Measurements from ENCODE around the gene CFAP92. TPM values are rescaled to one million over a fixed set of nuclear protein-coding genes. Genes with fewer than 3 reads are reported as not detected.

Gene CFAP92
- polyA plus RNA-seq, 1 donor from 2014 or later = not detected

- Mint-ChIP-seq H3K4me1 (peaks cover 7 to 14% (median 7%) of the 10 kb centered on the region in 3 donors), H3K27me3 (peaks cover 34% of the 10 kb centered on the region), H3K9me3 (peaks cover 0 to 5% (median 0%) of the 10 kb centered on the region in 3 donors), H3K27ac (no peak overlapping the region), H3K4me3 (no peak overlapping the region), H3K36me3 (peaks cover 2% of the 10 kb centered on the region)
Observed at GRCh38 chr3:129004639-129005295, 10.9 kb upstream of the CFAP92 start.

GRCh38 chr3:129003578-129004112 is 9.8 kb upstream of the CFAP92 start:
- no peak overlapping the region for H3K27ac Mint-ChIP-seq
- H3K27me3 Mint-ChIP-seq = peaks cover 40% of the 10 kb centered on the region
- H3K9me3 Mint-ChIP-seq = peaks cover 0 to 5% (median 0%) of the 10 kb centered on the region in 3 donors
- H3K4me1 Mint-ChIP-seq = peaks cover 7 to 18% (median 10%) of the 10 kb centered on the region in 3 donors
- peaks cover 2% of the 10 kb centered on the region for H3K36me3 Mint-ChIP-seq
- H3K4me3 Mint-ChIP-seq = peak overlapping the region in 2 of 4 donors; percentile 65 to 87

GRCh38 chr3:129002573-129003569 is 9.0 kb upstream of the CFAP92 start:
- Mint-ChIP-seq H3K36me3 (peaks cover 2% of the 10 kb centered on the region), H3K9me3 (peaks cover 0 to 5% (median 0%) of the 10 kb centered on the region in 3 donors), H3K27ac (peak overlapping the region; percentile 45 to 84 (median 61)), H3K4me3 (peak overlapping the region in 3 of 4 donors; percentile 15 to 85 (median 80)), H3K4me1 (peaks cover 7 to 18% (median 10%) of the 10 kb centered on the region in 3 donors), H3K27me3 (peaks cover 42% of the 10 kb centered on the region)

- Mint-ChIP-seq H3K27ac (peak overlapping the region; percentile 45 to 84 (median 80)), H3K36me3 (peaks cover 2% of the 10 kb centered on the region), H3K27me3 (peaks cover 42% of the 10 kb centered on the region), H3K9me3 (peaks cover 4 to 5% (median 4%) of the 10 kb centered on the region in 3 donors), H3K4me3 (peak overlapping the region; percentile 15 to 85 (median 65)), H3K4me1 (peaks cover 7 to 25% (median 10%) of the 10 kb centered on the region in 3 donors)
Observed at GRCh38 chr3:129001806-129002572, 8.1 kb upstream of the CFAP92 start.

GRCh38 chr3:129001101-129001805 is 7.4 kb upstream of the CFAP92 start, which contains the start of gene EFCC1:
Gene EFCC1, plus strand, starts transcription at chr3:129001304. Its CDS starts 325 bp downstream, at chr3:129001629.
- Mint-ChIP-seq H3K4me3 (peak within 1 kb of the TSS; percentile 15 to 85 (median 50)), H3K27ac (peak within 1 kb of the TSS; percentile 45 to 84 (median 80)), H3K27me3 (peaks cover 39% of the 10 kb centered on the region), H3K4me1 (peaks cover 7 to 25% (median 10%) of the 10 kb centered on the region in 3 donors), H3K9me3 (peaks cover 4 to 5% (median 4%) of the 10 kb centered on the region in 3 donors), H3K36me3 (peaks cover 2% of the 10 kb centered on the region)

GRCh38 chr3:129000742-129001100 is 6.8 kb upstream of the CFAP92 start:
- Mint-ChIP-seq H3K9me3 (peaks cover 4 to 5% (median 4%) of the 10 kb centered on the region in 3 donors), H3K27ac (peak overlapping the region in 1 of 3 donors; percentile 13), H3K4me1 (peaks cover 7 to 25% (median 10%) of the 10 kb centered on the region in 3 donors), H3K36me3 (peaks cover 2% of the 10 kb centered on the region), H3K27me3 (peaks cover 38% of the 10 kb centered on the region), H3K4me3 (peak overlapping the region in 1 of 4 donors; percentile 41)

- no peak overlapping the region for H3K4me3 Mint-ChIP-seq
- no peak overlapping the region for H3K27ac Mint-ChIP-seq
- peaks cover 11 to 25% (median 14%) of the 10 kb centered on the region in 3 donors for H3K4me1 Mint-ChIP-seq
- peaks cover 2 to 4% (median 4%) of the 10 kb centered on the region in 3 donors for H3K9me3 Mint-ChIP-seq
- no peaks in the 10 kb centered on the region for H3K36me3 Mint-ChIP-seq
- H3K27me3 Mint-ChIP-seq = peaks cover 34% of the 10 kb centered on the region
Observed at GRCh38 chr3:128999102-128999501, 5.2 kb upstream of the CFAP92 start.

GRCh38 chr3:128998561-128998960 is 4.7 kb upstream of the CFAP92 start:
- Mint-ChIP-seq H3K4me1 (peaks cover 13 to 25% (median 15%) of the 10 kb centered on the region in 3 donors), H3K9me3 (peaks cover 2 to 4% (median 4%) of the 10 kb centered on the region in 3 donors), H3K27ac (no peak overlapping the region), H3K27me3 (peaks cover 34% of the 10 kb centered on the region), H3K36me3 (no peaks in the 10 kb centered on the region), H3K4me3 (peak overlapping the region in 1 of 4 donors; percentile 12)

- Mint-ChIP-seq H3K4me3 (peak overlapping the region in 1 of 4 donors; percentile 28), H3K27me3 (peaks cover 26% of the 10 kb centered on the region), H3K27ac (peak overlapping the region in 1 of 3 donors; percentile 26), H3K4me1 (peaks cover 14 to 18% (median 17%) of the 10 kb centered on the region in 3 donors), H3K9me3 (peaks cover 0 to 4% (median 4%) of the 10 kb centered on the region in 3 donors), H3K36me3 (no peaks in the 10 kb centered on the region)
Observed at GRCh38 chr3:128997486-128998133, 3.7 kb upstream of the CFAP92 start.

- Mint-ChIP-seq H3K4me3 (no peak overlapping the region), H3K4me1 (peaks cover 12 to 13% (median 12%) of the 10 kb centered on the region in 3 donors)
Observed at GRCh38 chr3:128996726-128997125, 2.9 kb upstream of the CFAP92 start.

GRCh38 chr3:128996200-128996599 is 2.3 kb upstream of the CFAP92 start:
- Mint-ChIP-seq H3K4me1 (peaks cover 12 to 13% (median 12%) of the 10 kb centered on the region in 3 donors), H3K27ac (peak overlapping the region in 2 of 3 donors; percentile 46 to 73), H3K4me3 (peak overlapping the region in 1 of 4 donors; percentile 37), H3K9me3 (peaks cover 0 to 4% (median 4%) of the 10 kb centered on the region in 3 donors), H3K36me3 (no peaks in the 10 kb centered on the region), H3K27me3 (peaks cover 20% of the 10 kb centered on the region)

More at GRCh38 chr3:128996726-128997125, 2.9 kb upstream of the CFAP92 start:
- Mint-ChIP-seq H3K9me3 (peaks cover 0 to 4% (median 4%) of the 10 kb centered on the region in 3 donors), H3K27me3 (peaks cover 20% of the 10 kb centered on the region), H3K27ac (peak overlapping the region in 1 of 3 donors; percentile 46), H3K36me3 (no peaks in the 10 kb centered on the region)

- Mint-ChIP-seq H3K27me3 (peaks cover 16% of the 10 kb centered on the region), H3K9me3 (peaks cover 0 to 4% (median 4%) of the 10 kb centered on the region in 3 donors), H3K4me3 (peak overlapping the region in 2 of 4 donors; percentile 37 to 60), H3K4me1 (peaks cover 11 to 13% (median 12%) of the 10 kb centered on the region in 3 donors), H3K36me3 (no peaks in the 10 kb centered on the region), H3K27ac (peak overlapping the region in 2 of 3 donors; percentile 46 to 73)
Observed at GRCh38 chr3:128995737-128996136, 1.9 kb upstream of the CFAP92 start.
